A673 (cell line): Measurements from ENCODE around the gene GDF15. TPM values are rescaled to one million over a fixed set of nuclear protein-coding genes. Genes with fewer than 3 reads are reported as not detected.

Experiments
- BruUV-seq: library from RNA; stranded (reverse); fragments of 400-500 nt; replicated peaks from 2 replicates; lab custom pipeline; 2021; lab: Mats Ljungman, UMichigan
- CTCF ChIA-PET: fragments of 300-600 bp; sonication (Branson Sonifier 250); formaldehyde crosslinking; loops from one replicate; lab custom pipeline; 2022; ENCODE audit warnings: antibody characterized with exemption; lab: Charles Lee
- POLR2A ChIA-PET: fragments of 300-600 bp; sonication (Branson Sonifier 250); formaldehyde crosslinking; loops from one replicate; lab custom pipeline; 2022; ENCODE audit warnings: antibody characterized with exemption; ENCODE audit not compliant: low non-redundant PET; lab: Charles Lee
- DNase-seq: peaks from one replicate; pipeline ENCODE4 v3.0.0-alpha.2; 2015; ENCODE audit warnings: low spot score
- H3K27ac ChIP-seq: fragments of 200-600 bp; sonication (generic); 2 replicates; pipeline ENCODE4 v1.5.1; 2016; ENCODE audit warnings: mixed run types, low read depth, mild to moderate bottlenecking, mixed read lengths, antibody characterized with exemption, low read length; ENCODE audit not compliant: poor library complexity, severe bottlenecking
- H3K27me3 ChIP-seq: fragments of 200-600 bp; sonication (generic); replicated peaks from 2 replicates; pipeline ENCODE4 v1.6.1; 2017; ENCODE audit warnings: mixed run types, low read depth, mild to moderate bottlenecking, mixed read lengths, antibody characterized with exemption, low read length; ENCODE audit not compliant: insufficient read depth, poor library complexity
- H3K36me3 ChIP-seq: fragments of 200-600 bp; sonication (generic); 2 replicates; pipeline ENCODE4 v1.6.1; 2016; ENCODE audit warnings: mixed run types, mild to moderate bottlenecking, mixed read lengths, antibody characterized with exemption, low read length; ENCODE audit not compliant: insufficient read depth, poor library complexity, severe bottlenecking
- H3K4me1 ChIP-seq: fragments of 200-600 bp; sonication (generic); 2 replicates; pipeline ENCODE4 v1.6.1; 2017; ENCODE audit warnings: mixed run types, mild to moderate bottlenecking, mixed read lengths, antibody characterized with exemption, low read length; ENCODE audit not compliant: insufficient read depth, poor library complexity, severe bottlenecking
- H3K4me3 ChIP-seq: fragments of 200-600 bp; sonication (generic); 2 replicates; pipeline ENCODE4 v1.5.1; 2016; ENCODE audit warnings: low read depth, mixed run types, mild to moderate bottlenecking, mixed read lengths, low read length; ENCODE audit not compliant: poor library complexity, severe bottlenecking
- H3K9me3 ChIP-seq: fragments of 200-600 bp; sonication (generic); 2 replicates; pipeline ENCODE4 v1.6.1; 2016; ENCODE audit warnings: mixed run types, low read depth, mild to moderate bottlenecking, mixed read lengths, antibody characterized with exemption, low read length; ENCODE audit not compliant: poor library complexity, severe bottlenecking
- EZH2 ChIP-seq: fragments of 200-600 bp; sonication (generic); IDR thresholded peaks from 2 replicates; pipeline ENCODE4 v1.6.1; 2017; ENCODE audit warnings: borderline replicate concordance, low read depth, mild to moderate bottlenecking, mixed read lengths, antibody characterized with exemption, low read length; ENCODE audit not compliant: poor library complexity, severe bottlenecking
- intact Hi-C: fragments of 100-400 bp; cut with micrococcal nuclease; formaldehyde crosslinking; loops from one replicate; pipeline ENCODE4 v1.10.0; 2022; ENCODE audit not compliant: unreplicated experiment
- total RNA-seq: library from RNA; stranded (reverse); gene quantifications from 2 replicates; pipeline ENCODE4 v1.2.3, GENCODE V29; 2021
- TF ChIP-seq, protein P1 (sequence below): fragments of 300-800, 200-600 bp; sonication (generic); conservative IDR thresholded peaks from 2 replicates; pipeline ENCODE4 v1.5.1; 2017; ENCODE audit warnings: low read depth, mild to moderate bottlenecking, antibody characterized with exemption, low read length, moderate library complexity, mixed read lengths

The GDF15 gene
- total RNA-seq, 1 experiment from 2014 or later: 4.0 TPM

DNA sequence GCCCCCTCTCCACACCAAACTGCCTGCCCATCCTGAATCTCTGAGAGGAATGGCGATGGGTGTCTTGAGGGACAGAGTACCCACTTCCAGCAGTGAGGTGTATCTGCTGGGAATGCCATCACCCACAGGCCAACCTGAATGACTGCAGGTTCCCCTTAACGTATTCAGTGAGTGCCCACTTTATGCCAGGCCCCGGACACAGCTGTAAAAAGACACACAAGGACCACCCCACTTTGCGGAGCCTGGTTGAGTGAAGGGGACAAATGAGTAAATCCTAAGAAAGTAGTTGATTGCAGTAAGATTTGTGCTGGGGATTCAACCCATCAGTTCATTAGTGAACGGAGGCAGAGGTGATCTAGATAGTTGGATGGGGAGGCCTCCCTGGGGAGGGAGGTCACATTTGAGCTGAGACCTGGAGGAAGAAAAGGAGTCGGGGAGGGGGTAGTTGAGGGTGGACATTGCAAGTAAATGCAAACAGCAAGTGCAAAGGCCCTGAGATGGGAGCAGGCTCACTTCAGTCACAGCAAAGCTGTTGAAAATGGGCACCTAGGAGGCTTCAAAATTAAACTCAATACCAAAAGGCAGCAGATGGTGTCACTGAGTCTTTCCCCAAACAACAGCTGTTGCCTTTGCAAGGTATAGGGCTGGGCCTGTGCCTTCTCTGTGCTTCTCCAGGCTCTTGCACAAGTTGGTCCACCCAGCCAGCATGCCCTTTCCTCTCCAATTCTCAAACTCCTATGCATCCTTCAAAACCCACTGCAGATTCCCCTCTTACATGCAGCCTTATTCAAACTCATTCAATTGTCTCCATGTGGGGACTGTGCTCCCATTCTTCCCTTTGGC is 4.3 kb downstream of the GDF15 start:
- no peak overlapping the region for H3K27ac ChIP-seq
- H3K9me3 ChIP-seq: no peaks in the 10 kb centered on the region
- no peaks in the 10 kb centered on the region for H3K27me3 ChIP-seq
- peaks cover 26% of the 10 kb centered on the region for H3K4me1 ChIP-seq
- intact Hi-C loops: no loop called here
- no peak overlapping the region for H3K4me3 ChIP-seq
- BruUV-seq: no TSS peak
- ChIA-PET CTCF (no interaction called here), POLR2A (no interaction called here)
- no peak for TF ChIP-seq EZH2
- TF ChIP-seq, protein P1, sequence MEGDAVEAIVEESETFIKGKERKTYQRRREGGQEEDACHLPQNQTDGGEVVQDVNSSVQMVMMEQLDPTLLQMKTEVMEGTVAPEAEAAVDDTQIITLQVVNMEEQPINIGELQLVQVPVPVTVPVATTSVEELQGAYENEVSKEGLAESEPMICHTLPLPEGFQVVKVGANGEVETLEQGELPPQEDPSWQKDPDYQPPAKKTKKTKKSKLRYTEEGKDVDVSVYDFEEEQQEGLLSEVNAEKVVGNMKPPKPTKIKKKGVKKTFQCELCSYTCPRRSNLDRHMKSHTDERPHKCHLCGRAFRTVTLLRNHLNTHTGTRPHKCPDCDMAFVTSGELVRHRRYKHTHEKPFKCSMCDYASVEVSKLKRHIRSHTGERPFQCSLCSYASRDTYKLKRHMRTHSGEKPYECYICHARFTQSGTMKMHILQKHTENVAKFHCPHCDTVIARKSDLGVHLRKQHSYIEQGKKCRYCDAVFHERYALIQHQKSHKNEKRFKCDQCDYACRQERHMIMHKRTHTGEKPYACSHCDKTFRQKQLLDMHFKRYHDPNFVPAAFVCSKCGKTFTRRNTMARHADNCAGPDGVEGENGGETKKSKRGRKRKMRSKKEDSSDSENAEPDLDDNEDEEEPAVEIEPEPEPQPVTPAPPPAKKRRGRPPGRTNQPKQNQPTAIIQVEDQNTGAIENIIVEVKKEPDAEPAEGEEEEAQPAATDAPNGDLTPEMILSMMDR: no peak
- DNase-seq: no peak
- no peaks in the 10 kb centered on the region for H3K36me3 ChIP-seq

DNA sequence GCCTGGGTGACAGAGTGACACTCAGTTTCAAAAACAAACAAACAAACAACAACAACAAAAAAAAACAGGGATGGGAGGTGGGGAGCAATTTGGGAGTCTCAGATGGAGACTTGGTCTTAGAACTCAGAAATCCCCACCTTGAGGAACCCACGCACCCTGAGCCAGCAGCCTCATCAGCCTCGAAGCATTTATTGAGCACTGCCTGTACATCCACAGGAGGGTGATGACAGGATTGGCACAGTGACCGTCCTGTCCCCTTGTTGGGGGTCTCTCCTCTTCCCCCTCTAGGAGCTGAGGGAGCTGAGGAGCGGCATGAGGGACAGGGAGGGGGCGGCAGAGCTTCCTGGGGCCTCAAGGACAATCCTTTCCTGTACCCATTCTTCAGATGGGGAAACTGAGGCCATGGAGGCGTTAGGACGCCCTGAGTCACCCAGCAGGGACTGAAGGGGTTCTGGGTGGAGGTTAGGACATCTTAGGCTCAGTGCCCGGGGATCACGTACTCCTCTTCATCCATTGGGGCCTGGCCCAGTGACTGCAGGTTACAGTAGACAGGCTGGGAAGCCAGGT is 5.6 kb downstream of the GDF15 start:
- Histone ChIP-seq H3K4me1 (peaks cover 18% of the 10 kb centered on the region), H3K9me3 (no peaks in the 10 kb centered on the region), H3K27me3 (no peaks in the 10 kb centered on the region), H3K4me3 (no peak overlapping the region), H3K36me3 (no peaks in the 10 kb centered on the region), H3K27ac (no peak overlapping the region)
- CTCF ChIA-PET: no interaction called here
- no TSS peak for BruUV-seq
- TF ChIP-seq, protein P1: no peak
- no peak for TF ChIP-seq EZH2
- DNase-seq: no peak
- intact Hi-C loops: no loop called here
- POLR2A ChIA-PET: no interaction called here

DNA sequence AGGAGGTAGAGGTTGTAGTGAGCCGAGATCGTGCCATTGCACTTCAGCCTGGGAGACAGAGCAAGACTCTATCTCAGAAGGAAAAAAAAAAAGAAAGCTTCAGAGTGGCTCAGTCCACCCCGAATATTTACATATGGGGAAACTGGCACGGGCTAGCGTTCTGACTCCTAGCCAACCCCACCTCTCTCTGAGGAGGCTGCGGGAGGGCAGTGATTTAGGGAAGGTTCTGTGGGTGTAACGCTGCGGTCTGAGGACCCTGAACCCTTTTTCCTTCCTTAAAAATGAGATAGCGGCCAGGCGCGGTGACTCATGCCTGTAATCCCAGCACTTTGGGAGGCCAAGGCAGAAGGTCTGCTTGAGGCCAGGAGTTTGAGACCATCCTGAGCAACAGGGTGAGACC is 6.5 kb downstream of the GDF15 start:
- Histone ChIP-seq H3K9me3 (no peaks in the 10 kb centered on the region), H3K4me3 (no peak overlapping the region), H3K4me1 (peaks cover 10% of the 10 kb centered on the region), H3K36me3 (no peaks in the 10 kb centered on the region), H3K27me3 (no peaks in the 10 kb centered on the region), H3K27ac (no peak overlapping the region)
- POLR2A ChIA-PET: no interaction called here
- BruUV-seq: no TSS peak
- no peak for DNase-seq
- CTCF ChIA-PET: no interaction called here
- no peak for TF ChIP-seq EZH2
- TF ChIP-seq, protein P1: no peak
- intact Hi-C loops: no loop called here
